DMS 273 (cell line): ENCODE data around the gene OTUD5.
A peak's percentile ranks its signal among the peaks of the same experiment; 100 is the strongest.

Source experiments
- DNase-seq: peaks from one replicate; lab custom pipeline; 2025; ENCODE audit not compliant: unreplicated experiment; lab: John Stamatoyannopoulos, UW

The OTUD5 gene

DNA sequence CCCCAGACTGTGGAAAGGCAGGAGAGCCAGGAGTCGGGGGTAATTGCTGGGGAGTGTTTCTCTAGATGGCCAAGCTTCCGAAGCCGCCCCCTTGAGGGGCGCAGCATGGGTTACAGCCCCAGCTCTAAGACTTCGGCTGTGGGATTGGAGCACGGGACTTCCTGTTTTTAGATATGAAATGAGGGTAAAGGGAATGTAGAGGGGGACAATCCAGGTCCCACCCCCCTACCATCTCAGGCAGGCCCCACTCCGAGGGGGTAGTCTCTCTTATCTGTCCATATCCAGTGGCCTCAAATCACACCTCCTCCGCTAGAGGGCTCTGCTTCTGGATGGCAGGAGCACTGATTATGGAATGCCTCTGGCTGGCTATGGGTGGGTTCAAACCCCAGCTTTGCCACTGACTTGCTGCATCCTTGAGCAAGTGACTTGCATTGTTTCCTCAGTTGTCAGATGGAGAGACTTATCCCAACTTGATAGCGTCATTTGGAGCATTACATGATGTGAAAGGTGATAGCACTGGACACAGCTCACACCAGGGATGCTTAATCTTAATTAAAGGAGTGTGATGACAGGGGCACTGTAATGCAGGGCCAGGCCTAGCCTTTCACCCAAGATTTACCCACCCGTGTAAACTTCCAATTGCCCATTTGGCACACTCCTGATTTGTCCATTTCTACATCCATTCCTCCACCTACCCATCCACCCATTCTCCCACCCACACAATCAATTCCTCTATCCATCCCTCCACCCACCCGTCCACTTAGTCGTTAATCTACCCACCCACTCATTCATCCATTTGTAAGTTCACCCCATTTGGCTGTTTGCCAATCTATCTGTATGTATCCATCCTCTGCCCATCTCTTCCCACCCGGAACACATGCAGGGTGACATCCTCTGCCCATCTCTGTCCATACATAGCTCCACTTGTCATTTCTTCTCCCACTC lies 15.1 kb upstream of the OTUD5 start:
- DNase-seq, result peak; percentile 73

DNA sequence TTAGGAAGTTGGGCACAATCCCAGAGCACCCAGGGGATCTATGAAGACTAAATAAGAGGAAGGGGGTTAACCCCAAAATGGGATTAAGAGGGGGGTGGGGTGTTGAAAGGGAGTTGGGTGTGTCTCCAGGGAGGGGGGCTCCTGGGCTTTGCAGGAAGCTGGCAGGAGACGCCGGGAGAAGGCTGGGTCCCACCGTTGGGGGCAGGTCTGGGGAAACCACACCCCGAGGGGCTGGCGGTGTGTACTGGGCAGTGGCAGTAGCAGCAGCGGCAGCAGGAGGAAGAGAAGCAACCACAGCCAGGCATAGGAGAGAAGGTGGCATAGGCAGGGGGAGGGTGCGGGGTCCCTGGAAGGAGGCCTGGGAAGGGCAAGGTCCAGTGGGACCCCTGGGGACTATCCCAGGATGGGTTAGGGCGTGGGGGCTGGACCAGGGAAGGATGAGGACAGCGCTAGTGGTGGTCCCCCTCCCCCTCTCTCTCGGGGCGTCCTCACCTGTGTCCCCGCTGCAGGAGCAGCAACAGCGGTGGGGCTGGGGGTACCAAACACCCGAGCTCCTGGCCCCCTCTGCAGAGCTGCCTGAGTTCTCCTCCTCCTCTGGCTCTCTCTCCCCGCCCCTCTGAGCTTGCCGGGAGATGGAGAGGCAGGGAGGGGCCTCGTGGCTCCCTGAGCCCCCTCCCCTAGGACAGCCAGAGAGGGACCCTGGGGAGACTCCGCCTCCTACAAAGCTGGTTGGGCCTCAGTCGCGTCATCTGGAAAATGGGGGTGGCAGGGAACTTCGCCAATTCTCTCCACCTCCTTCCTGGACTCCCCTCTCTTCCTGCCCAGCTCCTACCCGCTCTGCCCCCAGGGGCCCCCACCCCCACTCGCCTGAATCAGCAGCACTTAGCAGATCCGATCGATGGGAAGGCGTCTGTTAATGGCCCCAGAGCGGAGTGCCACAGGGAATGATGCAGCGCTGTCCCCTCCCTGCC lies 14.1 kb upstream of the OTUD5 start, which contains the start of gene KCND1:
KCND1 (minus strand) TSS at position 596 of the 971 bp plus-strand sequence. CDS start 1,573 bp downstream, outside the sequence.
- DNase-seq, result peak; percentile 50

GRCh38 chrX:48969471-48969870 lies 12.1 kb upstream of the OTUD5 start:
- no peak for DNase-seq

GRCh38 chrX:48968377-48968776 lies 11.0 kb upstream of the OTUD5 start:
- no peak for DNase-seq

DNA sequence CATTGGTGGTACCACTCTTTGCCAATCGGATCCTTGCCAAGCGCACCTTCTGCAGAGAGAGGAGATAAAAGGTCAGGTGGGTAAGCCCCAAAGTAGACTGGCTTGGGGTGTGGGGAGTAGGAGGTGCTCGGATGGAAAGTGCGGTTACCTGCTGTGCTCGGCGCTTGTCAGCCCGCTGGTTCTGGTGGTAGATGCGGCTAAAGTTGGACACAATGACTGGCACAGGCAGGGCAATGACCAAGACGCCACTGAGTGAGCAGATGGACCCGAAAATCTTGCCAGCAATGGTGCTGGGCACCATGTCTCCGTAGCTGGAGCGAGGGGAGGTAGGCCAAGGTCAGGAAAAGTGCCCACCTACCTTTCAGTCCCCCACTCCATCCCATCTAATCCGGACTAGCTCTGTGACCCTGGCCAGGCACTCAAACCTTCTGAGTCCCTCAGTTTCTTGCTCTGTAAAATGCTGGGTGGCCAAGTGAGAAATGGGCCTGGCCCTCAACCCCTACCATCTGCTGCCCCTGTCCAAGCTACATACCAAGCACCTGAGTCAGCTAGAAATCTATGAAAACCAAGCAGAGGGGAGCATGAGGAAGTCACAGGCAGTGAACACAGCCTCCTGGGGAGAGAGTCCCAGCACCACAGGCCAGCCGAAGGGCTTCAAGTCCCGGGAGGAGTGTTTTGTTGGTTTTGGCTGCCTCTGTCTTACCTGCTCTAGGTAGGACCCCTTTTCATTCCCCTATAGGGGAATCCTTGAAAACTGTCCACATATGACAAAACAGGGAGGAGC lies 9.6 kb upstream of the OTUD5 start:
- no peak for DNase-seq

GRCh38 chrX:48965959-48966358 lies 8.6 kb upstream of the OTUD5 start:
- DNase-seq, result no peak

GRCh38 chrX:48961585-48962091 lies 4.2 kb upstream of the OTUD5 start:
- peak; percentile 52 for DNase-seq

DNA sequence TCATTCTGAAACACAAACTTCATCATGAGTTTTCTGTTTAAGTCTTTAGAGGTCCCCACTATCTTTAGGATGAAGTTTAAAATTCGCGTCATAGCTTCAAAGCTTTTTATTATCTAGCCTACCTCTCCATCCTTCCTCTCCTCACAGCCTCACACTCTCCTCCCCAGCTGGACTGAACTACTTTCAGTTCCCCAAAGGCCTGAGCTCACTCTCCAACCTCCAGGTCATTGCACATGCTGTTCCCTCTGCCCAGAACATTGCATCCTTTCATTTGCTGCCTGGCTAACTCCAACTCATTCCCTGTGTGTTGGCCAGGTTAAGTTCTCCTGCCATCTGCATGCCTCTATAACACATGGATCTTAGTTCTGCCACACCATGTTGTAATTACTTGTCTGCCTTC lies 2.9 kb upstream of the OTUD5 start:
- DNase-seq, result no peak

GRCh38 chrX:48958635-48959094 lies 1.3 kb upstream of the OTUD5 start:
- peak; percentile 63 for DNase-seq

DNA sequence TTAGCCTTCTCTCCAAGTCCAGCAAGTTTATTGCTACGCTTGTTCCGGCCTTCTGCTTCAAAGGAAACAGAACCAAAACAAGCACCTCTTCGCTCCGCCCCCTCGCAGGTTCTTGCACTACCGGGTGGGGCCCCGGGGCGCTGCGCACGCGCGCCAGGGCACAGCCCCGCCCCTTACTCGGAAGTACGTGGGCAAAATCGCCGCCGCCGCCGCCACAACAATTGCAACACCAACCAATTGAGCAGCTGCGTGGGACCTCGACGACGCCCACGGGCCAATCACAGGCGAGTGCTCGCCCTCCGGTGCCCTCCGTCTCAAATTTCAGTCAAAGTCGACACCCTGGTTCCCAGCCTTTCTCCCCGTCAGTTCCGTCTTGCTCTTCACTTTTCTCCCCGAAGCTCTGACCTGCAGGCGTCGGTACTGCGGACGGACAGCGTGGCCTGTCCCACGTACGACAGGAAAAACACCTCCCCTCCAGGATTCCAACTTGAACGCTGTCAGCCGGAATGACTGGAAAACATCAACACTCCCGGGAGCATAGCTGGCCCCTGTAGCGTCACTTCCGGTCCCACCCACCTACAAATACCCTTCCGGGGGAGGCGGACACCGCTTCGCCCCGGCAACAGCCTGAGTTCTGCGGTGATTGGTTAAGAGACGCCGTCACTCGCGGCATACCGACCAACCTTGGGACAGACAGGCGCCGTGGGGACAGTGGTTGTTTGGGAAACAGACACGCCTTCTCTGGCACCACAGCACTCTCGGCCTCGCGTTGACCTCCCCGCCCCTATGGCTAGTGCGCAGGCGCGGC lies 624 bp upstream of the OTUD5 start:
- peak; percentile 98 for DNase-seq

GRCh38 chrX:48956728-48957414 lies 536 bp downstream of the OTUD5 start:
- peak; percentile 56 for DNase-seq

DNA sequence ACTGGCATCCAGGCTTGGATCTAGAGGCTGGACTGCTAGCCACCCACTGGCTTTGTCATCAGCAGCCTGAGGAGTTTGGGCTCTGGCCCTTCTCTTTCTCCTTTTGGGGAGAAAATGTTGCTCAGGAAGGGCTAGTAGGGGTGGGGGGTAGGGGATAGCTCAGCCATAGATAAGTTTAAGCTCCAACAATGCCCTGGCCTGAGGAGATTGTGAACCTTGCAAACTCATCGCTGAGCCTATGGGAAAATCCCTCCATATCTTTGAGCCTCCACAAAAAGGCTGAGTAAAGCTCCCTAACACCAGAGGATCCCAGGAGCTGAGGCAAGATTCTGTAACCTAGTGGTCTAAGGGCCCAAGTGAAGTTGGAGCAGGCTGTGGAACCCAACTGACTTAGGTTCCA lies 8.8 kb downstream of the OTUD5 start:
- no peak for DNase-seq

GRCh38 chrX:48945517-48946348 lies 11.7 kb downstream of the OTUD5 start:
- peak; percentile 73 for DNase-seq

GRCh38 chrX:48942895-48943294 lies 14.5 kb downstream of the OTUD5 start:
- DNase-seq, result no peak

GRCh38 chrX:48940404-48940955 lies 16.9 kb downstream of the OTUD5 start:
- DNase-seq, result no peak

- DNase-seq, result no peak
These were observed 17.7 kb downstream of the OTUD5 start for GRCh38 chrX:48939524-48940228.
